22Rv1 (cell line): Measurements from ENCODE around the gene GALNS.

ENCODE experiments used
- CTCF ChIP-seq: fragments of 450-650 bp; IDR thresholded peaks from 2 replicates; pipeline ENCODE4 v1.5.1; 2017; ENCODE audit warnings: mild to moderate bottlenecking
- ZFX ChIP-seq: fragments of 450-650 bp; IDR thresholded peaks from 2 replicates; pipeline ENCODE4 v1.6.1; 2017; ENCODE audit warnings: antibody characterized with exemption, borderline replicate concordance

DNA sequence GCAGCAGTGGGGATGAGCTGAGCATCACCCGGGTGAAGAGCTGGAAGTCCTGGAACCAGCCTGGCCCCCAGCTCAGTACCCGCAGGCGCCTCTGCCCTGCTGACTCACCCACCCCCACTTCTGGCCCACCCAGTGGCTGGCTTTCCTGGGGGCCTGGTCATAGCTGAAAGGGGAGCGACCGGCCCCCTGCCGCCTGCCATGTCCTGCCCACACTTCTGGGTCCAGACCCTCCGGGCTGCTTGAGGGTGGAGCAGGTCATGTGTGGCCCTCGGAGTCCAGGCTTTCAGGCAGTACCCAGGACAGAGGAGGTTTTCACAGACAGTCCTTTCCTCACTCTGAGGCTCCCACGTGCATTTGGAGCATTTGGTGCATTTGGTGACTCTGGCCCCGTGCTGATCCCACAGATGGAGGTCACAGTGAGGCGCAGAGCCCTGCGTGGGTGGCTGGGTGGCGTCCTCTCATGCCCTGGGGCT, 64.6 kb downstream of the GALNS start:
- TF ChIP-seq CTCF (no peak), ZFX (no peak)
